GM21717 (cell line): ENCODE results near the gene DSTYK.
"Not testable (repeated sequence)": the region's sequence is repeated elsewhere in the genome, so short reads cannot be mapped to it uniquely, and the experiment has no call there.

Experiments
- ATAC-seq: cut with Tn5 transposase; IDR thresholded peaks from one replicate; pipeline ENCODE4 v1.9.1; 2021; ENCODE audit warnings: mild to moderate bottlenecking, moderate library complexity; ENCODE audit not compliant: unreplicated experiment

The DSTYK gene

GRCh38 chr1:205240569-205240968 lies 29.1 kb upstream of the DSTYK start:
- no peak for ATAC-seq

DNA sequence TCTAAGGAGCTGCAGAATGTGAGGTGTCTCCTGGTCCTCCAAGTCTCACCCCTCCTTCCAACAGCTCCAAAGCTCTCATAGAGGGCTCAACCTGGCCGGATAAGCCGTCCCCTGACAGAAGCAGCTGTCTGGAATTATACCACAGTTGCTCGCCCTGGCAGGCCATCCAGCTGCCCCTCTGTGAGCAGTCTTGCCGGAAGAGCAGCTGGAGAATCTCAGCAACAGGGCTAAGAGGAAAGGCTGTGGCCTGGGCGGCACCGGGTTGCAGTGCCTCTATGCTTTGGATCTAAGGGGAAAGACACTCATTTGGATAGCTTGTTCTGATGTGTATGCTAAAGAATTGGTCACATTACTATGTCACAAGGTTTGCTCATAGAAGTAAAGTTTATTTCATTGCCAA lies 28.6 kb upstream of the DSTYK start:
- ATAC-seq = no peak

DNA sequence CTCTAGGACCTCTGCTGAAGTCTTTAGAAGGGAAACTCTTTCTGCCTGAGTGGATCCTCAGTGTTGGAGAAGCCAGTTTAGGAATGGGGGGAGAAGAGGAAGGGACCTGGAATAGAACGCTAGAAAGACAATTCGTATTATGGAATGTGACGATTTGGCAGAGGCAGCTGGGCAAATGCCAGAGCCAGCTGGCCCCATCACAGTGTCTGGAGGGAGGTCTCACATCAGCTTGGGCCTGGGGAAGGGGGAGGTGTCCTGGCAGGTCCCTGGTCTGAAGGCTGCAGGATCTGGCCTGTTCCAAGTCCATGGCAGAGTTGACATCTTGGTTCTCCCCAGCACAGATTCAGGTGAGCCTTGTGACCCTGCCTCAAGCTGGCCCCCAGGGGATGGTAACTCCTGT lies 27.6 kb upstream of the DSTYK start:
- no peak for ATAC-seq

GRCh38 chr1:205237526-205238484 lies 26.3 kb upstream of the DSTYK start:
- ATAC-seq = no peak

GRCh38 chr1:205236951-205237475 lies 25.5 kb upstream of the DSTYK start:
- ATAC-seq = no peak

GRCh38 chr1:205236526-205236925 lies 25.0 kb upstream of the DSTYK start:
- ATAC-seq = no peak

DNA sequence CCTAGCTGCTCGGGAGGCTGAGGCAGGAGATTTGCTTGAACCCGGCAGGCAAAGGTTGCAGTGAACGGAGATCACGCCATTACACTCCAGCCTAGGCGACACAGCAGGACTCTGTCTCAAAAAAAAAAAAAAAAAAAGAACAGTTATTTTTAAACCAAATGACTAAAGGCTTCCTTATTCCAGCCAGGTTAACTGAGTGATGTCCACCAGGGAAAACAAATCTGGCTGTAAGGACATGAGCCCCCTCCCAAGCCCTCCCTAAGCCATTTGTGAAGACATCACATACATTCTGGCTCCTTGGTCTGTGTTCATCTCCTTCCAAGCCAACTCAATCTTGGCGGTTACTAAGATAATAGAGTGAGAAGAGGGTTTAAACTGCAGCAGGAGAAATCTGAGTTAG lies 24.4 kb upstream of the DSTYK start:
- no peak for ATAC-seq

GRCh38 chr1:205233986-205234385 lies 22.5 kb upstream of the DSTYK start:
- not testable (repeated sequence) for ATAC-seq

GRCh38 chr1:205232945-205233397 lies 21.5 kb upstream of the DSTYK start:
- no peak for ATAC-seq

GRCh38 chr1:205232127-205232820 lies 20.8 kb upstream of the DSTYK start:
- no peak for ATAC-seq

DNA sequence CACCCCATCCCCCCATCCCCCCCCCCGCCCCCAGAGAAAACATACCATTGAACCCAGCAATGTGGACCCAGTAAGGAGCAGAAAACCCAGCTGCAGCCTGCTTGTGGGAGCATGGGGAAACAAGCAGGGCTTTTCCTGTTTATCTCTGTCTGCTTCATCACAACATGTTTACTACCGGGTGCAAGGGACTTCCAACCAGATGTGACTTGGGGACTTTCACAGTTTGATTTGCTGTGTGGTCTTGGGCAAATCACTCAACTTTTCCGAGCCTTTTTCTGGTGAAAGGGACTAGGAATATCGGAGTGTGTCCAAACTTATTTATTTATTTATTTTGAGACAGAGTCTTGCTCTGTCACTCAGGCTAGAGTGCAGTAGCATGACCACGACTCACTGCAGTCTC lies 19.5 kb upstream of the DSTYK start:
- no peak for ATAC-seq

- no peak for ATAC-seq
These were observed 18.6 kb upstream of the DSTYK start for GRCh38 chr1:205229916-205230700.

GRCh38 chr1:205229399-205229871 lies 17.9 kb upstream of the DSTYK start:
- no peak for ATAC-seq

DNA sequence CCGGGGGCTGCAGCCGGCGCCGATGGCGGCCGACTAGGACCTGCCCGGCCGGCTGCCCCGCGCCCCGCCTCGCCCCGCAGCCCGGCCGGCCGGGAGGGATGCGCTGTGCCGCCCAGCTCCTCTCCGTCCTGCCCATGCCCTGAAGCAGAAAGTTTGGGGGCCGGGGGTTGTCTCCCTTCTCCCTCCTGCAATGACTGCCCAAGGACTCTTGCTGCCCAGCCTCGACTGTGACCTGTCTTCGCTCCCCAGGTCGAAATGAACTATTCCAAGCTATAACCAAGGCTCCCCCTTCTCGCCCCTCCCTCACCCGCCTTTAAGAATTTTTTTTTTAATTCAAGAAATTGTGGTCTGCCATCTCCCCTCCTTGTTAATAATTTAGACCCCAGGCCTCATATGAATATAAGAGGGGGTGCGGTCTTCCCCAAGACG lies 16.6 kb upstream of the DSTYK start:
- ATAC-seq = no peak

GRCh38 chr1:205227584-205228013 lies 16.1 kb upstream of the DSTYK start, which contains the start of gene TMCC2:
TSS of gene TMCC2 (plus strand) at chr1:205227946. CDS start at chr1:205228565, 619 bp downstream.
- no peak for ATAC-seq

DNA sequence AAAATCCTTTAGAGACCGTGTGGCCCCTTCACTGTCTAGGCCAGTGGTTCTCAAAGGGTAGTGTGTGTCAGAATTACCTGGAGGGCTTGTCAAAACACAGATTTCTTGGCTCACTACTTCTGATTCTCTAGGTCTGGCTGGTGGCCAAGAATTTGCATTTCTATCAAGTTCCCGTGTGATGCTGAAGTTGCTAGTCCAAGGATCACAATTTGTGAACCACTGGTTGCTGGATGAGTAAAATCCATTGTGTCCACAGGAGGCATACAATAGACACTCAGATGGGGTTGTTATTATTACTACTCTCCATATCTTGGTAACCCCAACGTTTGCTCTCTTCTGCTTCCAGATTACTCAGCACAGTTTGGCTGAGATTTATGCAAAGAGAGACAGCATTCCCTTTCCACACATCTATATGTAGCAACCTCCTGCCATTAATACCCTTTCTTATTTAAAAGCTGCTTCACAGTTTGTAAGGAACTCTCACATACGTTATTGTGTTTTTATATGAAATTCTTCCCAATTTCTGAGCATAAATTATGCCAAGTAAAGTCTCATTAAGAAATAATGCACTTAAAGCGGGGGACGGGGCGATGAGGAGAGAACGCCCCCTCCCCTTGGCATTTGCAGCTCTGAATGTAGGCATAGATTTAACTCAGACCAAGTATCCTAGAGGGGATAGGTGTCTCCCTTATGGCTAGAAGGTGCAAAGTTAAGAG lies 15.5 kb upstream of the DSTYK start:
- no peak for ATAC-seq

DNA sequence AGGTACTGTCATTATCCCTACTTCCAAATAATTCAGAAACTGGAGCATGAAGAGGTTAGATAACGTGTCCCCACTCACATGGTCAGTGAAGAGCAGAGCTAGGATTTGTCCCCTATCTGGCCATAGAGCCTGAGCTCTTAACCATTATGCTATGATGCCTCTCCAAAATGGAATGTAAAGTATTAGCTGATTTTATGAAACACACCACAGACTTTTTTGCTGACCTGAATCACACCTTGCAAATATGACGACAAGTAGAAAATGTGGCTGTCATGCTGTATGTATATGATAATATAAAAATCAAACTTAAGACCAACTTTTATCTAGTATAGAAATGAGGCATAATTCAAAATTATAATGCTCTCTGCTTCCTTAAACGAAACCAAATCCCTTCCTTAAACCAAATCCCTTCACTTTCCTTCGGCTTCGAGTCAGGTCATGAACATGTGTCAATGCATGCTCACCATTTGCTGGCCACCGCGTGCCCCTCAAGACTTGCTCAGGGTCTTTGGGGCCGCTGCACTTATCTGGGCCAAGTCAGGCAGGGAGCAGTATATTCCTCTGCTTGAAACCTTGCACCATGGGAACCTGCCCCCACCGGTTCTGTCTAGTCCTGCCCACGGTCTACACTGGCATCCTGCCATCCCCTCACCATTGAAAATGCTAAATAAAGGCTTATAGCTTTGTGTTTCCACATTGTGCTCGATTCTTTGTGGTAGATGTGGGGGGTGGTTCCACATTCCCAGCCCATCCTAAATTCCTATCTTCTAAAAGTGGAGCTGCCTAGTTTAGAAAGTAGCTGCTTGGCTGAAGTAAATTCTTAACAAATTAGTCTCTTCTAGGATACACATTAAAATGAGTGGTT lies 14.6 kb upstream of the DSTYK start:
- ATAC-seq = no peak

GRCh38 chr1:205224736-205225135 lies 13.2 kb upstream of the DSTYK start:
- ATAC-seq = no peak

GRCh38 chr1:205220421-205220820 lies 8.9 kb upstream of the DSTYK start:
- ATAC-seq = no peak
